HepG2 (cell line): Measurements from ENCODE around the gene NGRN. TPM values are rescaled to one million over a fixed set of nuclear protein-coding genes. Genes with fewer than 3 reads are reported as not detected.

Source experiments
- GZF1 ChIP-seq: sonication (generic); formaldehyde crosslinking; IDR thresholded peaks from 2 replicates; pipeline ENCODE4 v1.5.1; 2020; ENCODE audit warnings: mild to moderate bottlenecking, missing genetic modification reagents
- HNRNPH1 ChIP-seq: fragments of 200-400 bp; formaldehyde crosslinking; optimal IDR thresholded peaks from 2 replicates; pipeline ENCODE3; 2017; ENCODE audit warnings: mild to moderate bottlenecking, low read depth, low read length
- SMAD9 ChIP-seq: sonication (generic); formaldehyde crosslinking; IDR thresholded peaks from 2 replicates; pipeline ENCODE4 v1.5.1; 2020; ENCODE audit warnings: mild to moderate bottlenecking, missing genetic modification reagents
- SP140L ChIP-seq: sonication (generic); formaldehyde crosslinking; IDR thresholded peaks from 2 replicates; pipeline ENCODE4 v1.4.0; 2020; ENCODE audit warnings: missing genetic modification reagents, borderline replicate concordance
- TCF7L2 ChIP-seq: IDR thresholded peaks from 2 replicates; pipeline ENCODE4 v1.6.1; 2011; ENCODE audit warnings: mild to moderate bottlenecking, low read depth, low read length, moderate library complexity
- ZFP37 ChIP-seq: sonication (generic); formaldehyde crosslinking; IDR thresholded peaks from 2 replicates; pipeline ENCODE4 v1.4.0; 2020; ENCODE audit warnings: missing genetic modification reagents, borderline replicate concordance
- ZNF660 ChIP-seq: sonication (generic); formaldehyde crosslinking; IDR thresholded peaks from 2 replicates; pipeline ENCODE4 v1.5.1; 2020; ENCODE audit warnings: mild to moderate bottlenecking, low read depth, missing genetic modification reagents, borderline replicate concordance
- polyA plus RNA-seq, 8 experiments: library from polyadenylated mRNA; depleted of rRNA in 3 of 8; stranded (reverse) in 7 of 8; unstranded in 1 of 8; fragments of >200 nt; fragmentation: Illumina TruSeq in 4 of 8; extraction: Trizol in 4 of 8; gene quantifications; 2 replicates each; pipeline versions ENCODE4 v1.2.1 to v1.2.3, GENCODE V29; 2011 to 2016; ENCODE audit warnings: low read depth in 4 of 8, missing spikeins in 1 of 8, mixed read lengths in 1 of 8; ENCODE audit not compliant: insufficient read depth in 1 of 8
- total RNA-seq, 5 experiments: library from RNA; depleted of rRNA; stranded (reverse); fragments of >200 nt; fragmentation: Illumina TruSeq; extraction: Trizol; gene quantifications; 2 replicates each; pipeline ENCODE4 v1.2.3, GENCODE V29; 2016; ENCODE audit warnings: low read depth in 1 of 5
- TF ChIP-seq, protein P1 (sequence below): sonication (generic); formaldehyde crosslinking; IDR thresholded peaks from 2 replicates; pipeline ENCODE4 v1.5.1; 2020; ENCODE audit warnings: missing genetic modification reagents, mild to moderate bottlenecking, borderline replicate concordance
- TF ChIP-seq, protein P2 (sequence below): sonication (generic); formaldehyde crosslinking; IDR thresholded peaks from 2 replicates; pipeline ENCODE4 v1.4.0; 2020; ENCODE audit warnings: missing genetic modification reagents, borderline replicate concordance
- TF ChIP-seq, protein P3 (sequence below): sonication (generic); formaldehyde crosslinking; IDR thresholded peaks from 2 replicates; pipeline ENCODE4 v1.9.0; 2021; ENCODE audit warnings: missing genetic modification reagents, mild to moderate bottlenecking, borderline replicate concordance
- TF ChIP-seq, protein P4 (sequence below): sonication (generic); formaldehyde crosslinking; IDR thresholded peaks from 2 replicates; pipeline ENCODE4 v1.5.1; 2020; ENCODE audit warnings: mild to moderate bottlenecking, moderate library complexity, missing genetic modification reagents
- TF ChIP-seq, protein P5 (sequence below): sonication (generic); formaldehyde crosslinking; IDR thresholded peaks from 2 replicates; pipeline ENCODE4 v1.4.0; 2020; ENCODE audit warnings: missing genetic modification reagents, low read depth, mild to moderate bottlenecking, borderline replicate concordance
- TF ChIP-seq, protein P6 (sequence below): sonication (generic); formaldehyde crosslinking; IDR thresholded peaks from 2 replicates; pipeline ENCODE4 v1.4.0; 2020; ENCODE audit warnings: mild to moderate bottlenecking, missing genetic modification reagents
- TF ChIP-seq, protein P7 (sequence below): sonication (generic); formaldehyde crosslinking; IDR thresholded peaks from 2 replicates; pipeline ENCODE4 v1.4.0; 2020; ENCODE audit warnings: low read depth, mild to moderate bottlenecking, missing genetic modification reagents
- TF ChIP-seq, protein P8 (sequence below): sonication (generic); formaldehyde crosslinking; IDR thresholded peaks from 2 replicates; pipeline ENCODE4 v1.4.0; 2020; ENCODE audit warnings: mild to moderate bottlenecking, missing genetic modification reagents

The NGRN gene
- total and polyA plus RNA-seq, 2 of the 13 experiments (the other 11 are each of a cell fraction or from before 2014, with no cell fraction given): 39.8 to 63.7 TPM

DNA sequence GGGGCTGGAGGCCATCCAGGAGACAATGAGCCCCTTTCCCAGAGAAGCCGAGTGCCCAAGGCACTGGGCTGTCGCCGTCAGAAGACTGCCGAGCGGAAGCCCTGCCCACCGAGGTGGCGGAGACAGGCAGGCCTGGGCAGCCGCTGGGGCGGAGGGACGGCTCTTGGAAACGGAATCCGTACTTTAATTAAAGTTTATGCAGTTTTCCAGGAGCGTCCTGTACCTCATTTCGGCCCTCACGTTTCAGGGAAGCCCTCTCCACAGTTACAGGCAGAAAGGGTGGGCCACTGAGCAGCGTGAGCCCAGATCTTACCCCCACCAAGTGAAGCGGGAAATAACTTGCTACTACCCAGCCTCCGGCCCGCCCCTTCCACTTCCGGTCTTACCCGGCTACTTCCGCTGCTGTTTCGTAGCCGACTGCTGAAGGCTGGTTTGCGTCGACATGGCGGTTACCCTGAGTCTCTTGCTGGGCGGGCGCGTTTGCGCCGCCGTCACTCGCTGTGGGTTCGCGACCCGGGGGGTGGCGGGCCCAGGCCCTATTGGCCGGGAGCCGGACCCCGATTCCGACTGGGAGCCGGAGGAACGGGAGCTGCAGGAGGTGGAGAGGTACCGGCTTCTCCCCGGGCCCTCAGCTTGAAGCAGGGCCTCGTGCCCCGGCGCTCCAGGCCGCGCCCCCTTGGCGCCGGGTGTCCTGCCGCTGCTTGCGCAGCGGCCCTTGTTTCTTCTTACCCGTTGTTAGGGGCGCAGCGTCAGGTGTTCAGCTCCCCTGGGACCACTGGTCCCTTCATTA lies at the start of gene NGRN (continued):
- TF ChIP-seq, protein P1, sequence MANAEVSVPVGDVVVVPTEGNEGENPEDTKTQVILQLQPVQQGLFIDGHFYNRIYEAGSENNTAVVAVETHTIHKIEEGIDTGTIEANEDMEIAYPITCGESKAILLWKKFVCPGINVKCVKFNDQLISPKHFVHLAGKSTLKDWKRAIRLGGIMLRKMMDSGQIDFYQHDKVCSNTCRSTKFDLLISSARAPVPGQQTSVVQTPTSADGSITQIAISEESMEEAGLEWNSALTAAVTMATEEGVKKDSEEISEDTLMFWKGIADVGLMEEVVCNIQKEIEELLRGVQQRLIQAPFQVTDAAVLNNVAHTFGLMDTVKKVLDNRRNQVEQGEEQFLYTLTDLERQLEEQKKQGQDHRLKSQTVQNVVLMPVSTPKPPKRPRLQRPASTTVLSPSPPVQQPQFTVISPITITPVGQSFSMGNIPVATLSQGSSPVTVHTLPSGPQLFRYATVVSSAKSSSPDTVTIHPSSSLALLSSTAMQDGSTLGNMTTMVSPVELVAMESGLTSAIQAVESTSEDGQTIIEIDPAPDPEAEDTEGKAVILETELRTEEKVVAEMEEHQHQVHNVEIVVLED (CRISPR knock-in tag): peak; percentile 78
- TF ChIP-seq, protein P2, sequence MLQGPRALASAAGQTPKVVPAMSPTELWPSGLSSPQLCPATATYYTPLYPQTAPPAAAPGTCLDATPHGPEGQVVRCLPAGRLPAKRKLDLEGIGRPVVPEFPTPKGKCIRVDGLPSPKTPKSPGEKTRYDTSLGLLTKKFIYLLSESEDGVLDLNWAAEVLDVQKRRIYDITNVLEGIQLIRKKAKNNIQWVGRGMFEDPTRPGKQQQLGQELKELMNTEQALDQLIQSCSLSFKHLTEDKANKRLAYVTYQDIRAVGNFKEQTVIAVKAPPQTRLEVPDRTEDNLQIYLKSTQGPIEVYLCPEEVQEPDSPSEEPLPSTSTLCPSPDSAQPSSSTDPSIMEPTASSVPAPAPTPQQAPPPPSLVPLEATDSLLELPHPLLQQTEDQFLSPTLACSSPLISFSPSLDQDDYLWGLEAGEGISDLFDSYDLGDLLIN (CRISPR knock-in tag): no peak
- TF ChIP-seq, protein P3, sequence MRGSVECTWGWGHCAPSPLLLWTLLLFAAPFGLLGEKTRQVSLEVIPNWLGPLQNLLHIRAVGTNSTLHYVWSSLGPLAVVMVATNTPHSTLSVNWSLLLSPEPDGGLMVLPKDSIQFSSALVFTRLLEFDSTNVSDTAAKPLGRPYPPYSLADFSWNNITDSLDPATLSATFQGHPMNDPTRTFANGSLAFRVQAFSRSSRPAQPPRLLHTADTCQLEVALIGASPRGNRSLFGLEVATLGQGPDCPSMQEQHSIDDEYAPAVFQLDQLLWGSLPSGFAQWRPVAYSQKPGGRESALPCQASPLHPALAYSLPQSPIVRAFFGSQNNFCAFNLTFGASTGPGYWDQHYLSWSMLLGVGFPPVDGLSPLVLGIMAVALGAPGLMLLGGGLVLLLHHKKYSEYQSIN: no peak
- TF ChIP-seq, protein P4, sequence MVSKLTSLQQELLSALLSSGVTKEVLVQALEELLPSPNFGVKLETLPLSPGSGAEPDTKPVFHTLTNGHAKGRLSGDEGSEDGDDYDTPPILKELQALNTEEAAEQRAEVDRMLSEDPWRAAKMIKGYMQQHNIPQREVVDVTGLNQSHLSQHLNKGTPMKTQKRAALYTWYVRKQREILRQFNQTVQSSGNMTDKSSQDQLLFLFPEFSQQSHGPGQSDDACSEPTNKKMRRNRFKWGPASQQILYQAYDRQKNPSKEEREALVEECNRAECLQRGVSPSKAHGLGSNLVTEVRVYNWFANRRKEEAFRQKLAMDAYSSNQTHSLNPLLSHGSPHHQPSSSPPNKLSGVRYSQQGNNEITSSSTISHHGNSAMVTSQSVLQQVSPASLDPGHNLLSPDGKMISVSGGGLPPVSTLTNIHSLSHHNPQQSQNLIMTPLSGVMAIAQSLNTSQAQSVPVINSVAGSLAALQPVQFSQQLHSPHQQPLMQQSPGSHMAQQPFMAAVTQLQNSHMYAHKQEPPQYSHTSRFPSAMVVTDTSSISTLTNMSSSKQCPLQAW (CRISPR knock-in tag): peak; percentile 92
- TF ChIP-seq, protein P5, sequence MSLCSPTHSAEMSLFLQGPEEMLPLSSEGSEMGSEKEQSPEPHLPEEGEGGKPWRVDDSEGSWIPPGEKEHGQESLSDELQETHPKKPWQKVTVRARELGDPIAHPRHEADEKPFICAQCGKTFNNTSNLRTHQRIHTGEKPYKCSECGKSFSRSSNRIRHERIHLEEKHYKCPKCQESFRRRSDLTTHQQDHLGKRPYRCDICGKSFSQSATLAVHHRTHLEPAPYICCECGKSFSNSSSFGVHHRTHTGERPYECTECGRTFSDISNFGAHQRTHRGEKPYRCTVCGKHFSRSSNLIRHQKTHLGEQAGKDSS (CRISPR knock-in tag): 0 out of 2 replicates have a peak, but pooled peaks have one; percentile 78
- TF ChIP-seq, protein P6, sequence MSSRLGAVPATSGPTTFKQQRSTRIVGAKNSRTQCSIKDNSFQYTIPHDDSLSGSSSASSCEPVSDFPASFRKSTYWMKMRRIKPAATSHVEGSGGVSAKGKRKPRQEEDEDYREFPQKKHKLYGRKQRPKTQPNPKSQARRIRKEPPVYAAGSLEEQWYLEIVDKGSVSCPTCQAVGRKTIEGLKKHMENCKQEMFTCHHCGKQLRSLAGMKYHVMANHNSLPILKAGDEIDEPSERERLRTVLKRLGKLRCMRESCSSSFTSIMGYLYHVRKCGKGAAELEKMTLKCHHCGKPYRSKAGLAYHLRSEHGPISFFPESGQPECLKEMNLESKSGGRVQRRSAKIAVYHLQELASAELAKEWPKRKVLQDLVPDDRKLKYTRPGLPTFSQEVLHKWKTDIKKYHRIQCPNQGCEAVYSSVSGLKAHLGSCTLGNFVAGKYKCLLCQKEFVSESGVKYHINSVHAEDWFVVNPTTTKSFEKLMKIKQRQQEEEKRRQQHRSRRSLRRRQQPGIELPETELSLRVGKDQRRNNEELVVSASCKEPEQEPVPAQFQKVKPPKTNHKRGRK: no peak
- no peak for TF ChIP-seq TCF7L2
- TF ChIP-seq ZNF660 (CRISPR knock-in tag): no peak
- TF ChIP-seq ZFP37 (CRISPR knock-in tag): peak; percentile 92; the same call in 1 of the 2 replicates
- no peak; the same call in 1 of the 2 replicates for TF ChIP-seq GZF1
- TF ChIP-seq, protein P7, sequence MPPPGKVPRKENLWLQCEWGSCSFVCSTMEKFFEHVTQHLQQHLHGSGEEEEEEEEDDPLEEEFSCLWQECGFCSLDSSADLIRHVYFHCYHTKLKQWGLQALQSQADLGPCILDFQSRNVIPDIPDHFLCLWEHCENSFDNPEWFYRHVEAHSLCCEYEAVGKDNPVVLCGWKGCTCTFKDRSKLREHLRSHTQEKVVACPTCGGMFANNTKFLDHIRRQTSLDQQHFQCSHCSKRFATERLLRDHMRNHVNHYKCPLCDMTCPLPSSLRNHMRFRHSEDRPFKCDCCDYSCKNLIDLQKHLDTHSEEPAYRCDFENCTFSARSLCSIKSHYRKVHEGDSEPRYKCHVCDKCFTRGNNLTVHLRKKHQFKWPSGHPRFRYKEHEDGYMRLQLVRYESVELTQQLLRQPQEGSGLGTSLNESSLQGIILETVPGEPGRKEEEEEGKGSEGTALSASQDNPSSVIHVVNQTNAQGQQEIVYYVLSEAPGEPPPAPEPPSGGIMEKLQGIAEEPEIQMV (CRISPR knock-in tag): no peak; the same call in none of the 2 replicates
- TF ChIP-seq, protein P8, sequence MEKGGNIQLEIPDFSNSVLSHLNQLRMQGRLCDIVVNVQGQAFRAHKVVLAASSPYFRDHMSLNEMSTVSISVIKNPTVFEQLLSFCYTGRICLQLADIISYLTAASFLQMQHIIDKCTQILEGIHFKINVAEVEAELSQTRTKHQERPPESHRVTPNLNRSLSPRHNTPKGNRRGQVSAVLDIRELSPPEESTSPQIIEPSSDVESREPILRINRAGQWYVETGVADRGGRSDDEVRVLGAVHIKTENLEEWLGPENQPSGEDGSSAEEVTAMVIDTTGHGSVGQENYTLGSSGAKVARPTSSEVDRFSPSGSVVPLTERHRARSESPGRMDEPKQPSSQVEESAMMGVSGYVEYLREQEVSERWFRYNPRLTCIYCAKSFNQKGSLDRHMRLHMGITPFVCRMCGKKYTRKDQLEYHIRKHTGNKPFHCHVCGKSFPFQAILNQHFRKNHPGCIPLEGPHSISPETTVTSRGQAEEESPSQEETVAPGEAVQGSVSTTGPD: no peak
- TF ChIP-seq HNRNPH1: peak; percentile 85
- TF ChIP-seq SMAD9 (CRISPR knock-in tag): 0 out of 2 replicates have a peak, but pooled peaks have one; percentile 43
- no peak; the same call in 1 of the 2 replicates for TF ChIP-seq SP140L (CRISPR knock-in tag)
